Memory B cell (primary cell): ENCODE data around the gene BCR.

Experiments used
- ATAC-seq: fragments of 150-1000 bp; cut with Tn5 transposase; 2 replicates; pipeline ENCODE4 v1.10.0; 2021; ENCODE audit warnings: low read depth, mild to moderate bottlenecking, moderate library complexity
- DNase-seq, 2 donors: peaks; one replicate each; pipeline ENCODE4 v3.0.0; 2022; ENCODE audit warnings: low spot score in 2 of 2
- H3K27ac Mint-ChIP-seq: one replicate; pipeline ENCODE4 v1.8.0; 2022; ENCODE audit warnings: mild to moderate bottlenecking, moderate library complexity, mixed read lengths
- H3K27me3 Mint-ChIP-seq: one replicate; pipeline ENCODE4 v1.8.0; 2022; ENCODE audit warnings: mixed read lengths
- H3K36me3 Mint-ChIP-seq: one replicate; pipeline ENCODE4 v1.8.0; 2022; ENCODE audit warnings: mild to moderate bottlenecking, mixed read lengths
- H3K4me1 Mint-ChIP-seq: one replicate; pipeline ENCODE4 v1.8.0; 2022; ENCODE audit warnings: mixed read lengths
- H3K4me3 Mint-ChIP-seq: one replicate; pipeline ENCODE4 v1.8.0; 2022; ENCODE audit warnings: mild to moderate bottlenecking, moderate library complexity, mixed read lengths
- H3K9me3 Mint-ChIP-seq: one replicate; pipeline ENCODE4 v1.8.0; 2022; ENCODE audit warnings: mixed read lengths

BCR gene

DNA sequence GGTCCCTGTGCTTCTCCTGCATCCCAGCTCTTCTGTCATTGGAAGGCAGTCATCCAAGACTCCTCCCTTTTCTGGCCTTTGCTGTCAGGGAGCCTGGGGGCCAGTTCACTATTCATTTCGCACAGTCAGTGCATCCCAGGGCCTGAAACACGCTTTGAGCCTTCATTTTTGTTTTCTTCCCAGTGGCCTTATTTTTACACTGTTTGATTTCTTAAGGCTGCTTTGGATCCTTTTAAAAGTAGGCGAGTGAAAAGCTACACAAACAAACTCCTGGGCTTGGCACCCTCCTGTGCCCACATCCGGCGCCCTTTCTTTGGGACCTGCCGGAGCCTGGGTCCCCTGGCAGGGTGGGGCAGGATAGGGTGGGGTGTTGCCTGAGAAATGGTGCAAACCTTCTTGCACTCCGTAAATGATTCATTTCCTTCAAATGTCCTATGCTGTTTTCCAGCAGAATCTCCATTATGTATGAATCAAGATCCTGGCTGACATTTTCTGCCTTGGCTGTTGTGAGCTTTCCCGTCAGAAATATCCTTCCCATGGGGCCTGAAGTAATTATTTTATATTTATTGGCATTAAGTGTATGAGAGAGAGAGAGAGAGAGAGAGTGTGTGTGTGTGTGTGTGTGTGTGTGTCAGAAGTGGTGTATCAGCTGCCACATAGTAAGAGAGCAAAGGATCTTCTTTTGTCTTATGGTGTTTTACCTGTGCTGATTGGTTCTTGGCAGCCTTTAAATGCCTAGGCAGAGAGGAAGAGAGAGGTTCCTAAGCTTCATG lies 45.6 kb downstream of the BCR start:
- Mint-ChIP-seq H3K4me3 (no peak overlapping the region), H3K27me3 (no peaks in the 10 kb centered on the region), H3K9me3 (peaks cover 12% of the 10 kb centered on the region), H3K36me3 (peaks cover 21% of the 10 kb centered on the region), H3K4me1 (peaks cover 17% of the 10 kb centered on the region), H3K27ac (no peak overlapping the region)
- ATAC-seq (no peak), DNase-seq (no peak)

DNA sequence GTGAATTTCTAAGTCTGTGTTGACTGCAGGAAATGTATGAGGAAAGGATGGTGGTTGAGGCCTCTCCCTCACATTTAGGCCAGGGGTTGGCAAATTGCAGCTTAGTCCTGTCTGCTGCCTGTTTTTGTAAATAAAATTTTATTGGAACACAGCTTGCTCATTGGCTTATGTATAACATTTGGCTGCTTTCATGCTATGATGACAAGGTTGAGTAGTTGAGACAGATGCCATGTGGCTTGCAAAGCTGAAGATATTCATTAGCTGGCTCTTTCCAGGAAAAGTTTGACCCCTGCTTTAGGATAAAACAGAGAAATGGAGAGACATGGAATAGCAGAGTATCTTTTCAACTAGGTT lies 46.2 kb downstream of the BCR start:
- ATAC-seq (no peak), DNase-seq (no peak)
- Mint-ChIP-seq H3K4me3 (no peak overlapping the region), H3K9me3 (peaks cover 12% of the 10 kb centered on the region), H3K36me3 (peaks cover 21% of the 10 kb centered on the region), H3K27ac (no peak overlapping the region), H3K27me3 (no peaks in the 10 kb centered on the region), H3K4me1 (peaks cover 15% of the 10 kb centered on the region)

GRCh38 chr22:23227380-23227779 lies 47.1 kb downstream of the BCR start:
- Mint-ChIP-seq H3K4me1 (peaks cover 11% of the 10 kb centered on the region), H3K27ac (no peak overlapping the region), H3K36me3 (peaks cover 21% of the 10 kb centered on the region), H3K27me3 (no peaks in the 10 kb centered on the region), H3K9me3 (peaks cover 12% of the 10 kb centered on the region), H3K4me3 (no peak overlapping the region)
- ATAC-seq, result no peak
- DNase-seq, result no peak

GRCh38 chr22:23228503-23228902 lies 48.2 kb downstream of the BCR start:
- Mint-ChIP-seq H3K27me3 (no peaks in the 10 kb centered on the region), H3K4me3 (no peak overlapping the region), H3K36me3 (peaks cover 21% of the 10 kb centered on the region), H3K27ac (no peak overlapping the region), H3K4me1 (peaks cover 9% of the 10 kb centered on the region), H3K9me3 (peaks cover 12% of the 10 kb centered on the region)
- ATAC-seq (no peak), DNase-seq (no peak)

DNA sequence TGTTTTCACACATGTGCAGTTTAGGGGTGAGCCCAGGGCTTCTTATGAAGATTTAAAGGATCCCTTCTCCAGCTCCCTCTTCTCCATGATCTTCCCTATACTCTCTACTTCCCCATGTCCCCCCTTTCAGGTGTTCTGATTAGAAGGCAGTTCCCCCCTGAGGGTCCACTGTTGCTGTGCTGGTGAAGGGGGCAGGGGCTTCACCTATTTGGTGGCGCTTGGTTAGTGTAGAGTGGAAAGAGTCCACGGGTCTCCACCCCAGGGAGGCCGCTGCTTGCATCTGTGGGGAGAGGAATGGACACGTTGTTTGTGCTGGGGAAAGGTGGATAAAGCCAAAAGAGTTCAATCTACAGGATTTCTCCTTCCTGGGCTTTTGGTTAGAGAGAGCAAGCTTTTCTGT lies 49.3 kb downstream of the BCR start:
- peaks cover 24% of the 10 kb centered on the region for H3K36me3 Mint-ChIP-seq
- no peak for DNase-seq
- H3K27ac Mint-ChIP-seq, result no peak overlapping the region
- H3K4me3 Mint-ChIP-seq, result no peak overlapping the region
- ATAC-seq, result no peak
- peaks cover 10% of the 10 kb centered on the region for H3K4me1 Mint-ChIP-seq
- H3K9me3 Mint-ChIP-seq, result peaks cover 12% of the 10 kb centered on the region
- no peaks in the 10 kb centered on the region for H3K27me3 Mint-ChIP-seq

DNA sequence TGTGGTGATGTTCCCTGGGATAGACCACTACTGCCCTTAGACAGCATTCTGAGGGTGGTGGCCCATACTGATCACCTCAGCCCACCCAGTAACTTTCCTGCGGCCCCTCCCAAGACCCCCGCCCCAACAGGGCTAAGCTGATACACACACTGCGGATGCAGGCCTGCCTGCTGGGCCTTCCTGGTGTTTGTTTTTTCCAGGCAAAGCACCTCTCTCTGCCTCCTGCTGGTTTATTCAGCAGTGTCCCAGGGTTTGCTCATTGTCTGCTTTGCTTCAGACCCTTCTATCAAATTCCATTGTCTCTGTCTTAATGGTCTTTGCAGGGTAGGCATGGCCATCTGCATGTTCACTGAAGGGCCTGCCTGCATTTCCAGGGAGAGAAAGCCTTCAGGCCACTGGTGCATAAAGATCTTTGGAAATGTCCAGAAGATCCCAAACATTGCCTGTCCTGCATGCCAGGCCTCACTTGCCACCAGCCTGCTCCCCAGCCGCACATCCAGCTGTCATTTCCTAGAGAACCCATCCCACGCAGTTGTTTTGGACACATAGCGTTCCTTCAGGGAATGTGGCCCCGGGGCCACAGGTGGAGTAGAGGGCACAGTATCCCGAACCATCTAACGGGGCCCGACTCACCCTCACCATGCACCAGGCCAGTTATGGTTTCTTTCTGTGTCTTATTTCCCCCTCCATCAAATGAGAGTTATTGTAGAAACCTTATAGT lies 50.2 kb downstream of the BCR start:
- no peak overlapping the region for H3K27ac Mint-ChIP-seq
- H3K36me3 Mint-ChIP-seq, result peaks cover 27% of the 10 kb centered on the region
- H3K9me3 Mint-ChIP-seq, result peaks cover 12% of the 10 kb centered on the region
- H3K4me3 Mint-ChIP-seq, result no peak overlapping the region
- H3K4me1 Mint-ChIP-seq, result peaks cover 10% of the 10 kb centered on the region
- ATAC-seq (no peak), DNase-seq (no peak)
- no peaks in the 10 kb centered on the region for H3K27me3 Mint-ChIP-seq

- Mint-ChIP-seq H3K4me3 (no peak overlapping the region), H3K9me3 (peaks cover 12% of the 10 kb centered on the region), H3K36me3 (peaks cover 27% of the 10 kb centered on the region), H3K27ac (no peak overlapping the region), H3K4me1 (peaks cover 7% of the 10 kb centered on the region), H3K27me3 (no peaks in the 10 kb centered on the region)
- ATAC-seq (no peak), DNase-seq (no peak)
Observed at GRCh38 chr22:23231471-23232093, 51.3 kb downstream of the BCR start.

DNA sequence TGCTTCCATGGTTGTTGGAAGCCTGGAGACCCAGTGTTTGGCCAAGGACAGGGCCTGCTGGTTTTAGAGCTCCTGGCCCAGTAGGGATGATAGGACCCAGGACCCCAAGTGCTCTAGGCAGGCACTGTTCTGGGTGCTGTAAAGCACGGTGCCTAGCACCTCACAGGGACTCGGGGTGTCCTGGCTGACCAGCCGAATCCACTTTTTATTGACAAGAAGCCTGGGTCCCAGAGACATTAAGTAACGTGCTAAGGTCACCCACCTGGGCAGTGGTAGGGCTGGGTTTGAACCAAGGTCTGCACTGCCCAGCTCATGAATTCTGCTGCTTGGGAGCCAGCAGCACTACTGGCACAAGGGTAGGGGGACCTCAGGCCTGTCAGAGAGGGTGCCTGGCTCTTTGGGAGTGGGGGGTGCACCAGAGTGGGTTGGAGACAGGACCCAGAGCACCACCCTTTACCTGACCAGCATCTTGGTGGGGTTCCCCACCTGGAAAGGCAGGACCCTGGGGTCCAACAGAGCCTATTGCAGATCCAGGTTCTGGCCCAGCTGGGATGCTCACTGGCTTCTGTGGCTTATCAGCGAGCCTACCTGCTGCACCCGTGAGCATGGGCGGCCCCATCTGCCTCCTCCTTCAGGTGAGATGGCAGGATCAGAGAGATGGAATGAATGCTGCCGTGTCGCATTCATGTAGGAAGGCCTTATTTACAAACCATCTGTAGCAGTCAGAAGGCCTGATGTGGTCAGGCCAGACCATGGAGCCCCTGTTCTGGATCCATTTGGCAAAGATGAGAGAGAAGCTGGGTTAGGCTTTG lies 52.0 kb downstream of the BCR start:
- Mint-ChIP-seq H3K4me3 (no peak overlapping the region), H3K4me1 (peaks cover 6% of the 10 kb centered on the region), H3K27me3 (no peaks in the 10 kb centered on the region), H3K27ac (no peak overlapping the region), H3K9me3 (peaks cover 11% of the 10 kb centered on the region), H3K36me3 (peaks cover 25% of the 10 kb centered on the region)
- DNase-seq, result no peak
- ATAC-seq, result no peak

DNA sequence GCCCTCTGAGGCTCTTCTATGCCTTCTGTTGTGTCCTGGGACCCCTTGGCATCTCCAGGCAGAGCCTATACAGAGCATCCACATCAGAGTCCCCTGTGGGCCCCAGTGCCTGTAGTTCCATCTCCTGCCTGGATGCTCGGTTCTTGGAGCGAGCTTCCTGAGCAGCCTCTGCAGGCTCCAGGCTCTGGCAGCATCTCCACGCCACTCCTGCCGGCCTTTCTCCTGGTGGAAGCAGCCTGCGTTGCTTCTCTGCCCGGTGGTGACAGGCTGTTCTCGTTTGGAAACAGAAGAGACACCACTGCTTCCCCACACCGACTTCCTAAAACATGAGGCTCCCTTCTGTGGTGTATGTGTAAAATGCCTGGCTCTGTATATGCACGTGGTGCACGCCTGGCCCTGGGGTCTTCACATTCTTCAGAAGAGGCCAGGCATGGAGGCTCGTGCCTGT lies 52.8 kb downstream of the BCR start:
- ATAC-seq, result no peak
- Mint-ChIP-seq H3K27me3 (no peaks in the 10 kb centered on the region), H3K36me3 (peaks cover 21% of the 10 kb centered on the region), H3K4me3 (no peak overlapping the region), H3K9me3 (peaks cover 8% of the 10 kb centered on the region), H3K4me1 (peaks cover 8% of the 10 kb centered on the region), H3K27ac (no peak overlapping the region)
- no peak for DNase-seq

DNA sequence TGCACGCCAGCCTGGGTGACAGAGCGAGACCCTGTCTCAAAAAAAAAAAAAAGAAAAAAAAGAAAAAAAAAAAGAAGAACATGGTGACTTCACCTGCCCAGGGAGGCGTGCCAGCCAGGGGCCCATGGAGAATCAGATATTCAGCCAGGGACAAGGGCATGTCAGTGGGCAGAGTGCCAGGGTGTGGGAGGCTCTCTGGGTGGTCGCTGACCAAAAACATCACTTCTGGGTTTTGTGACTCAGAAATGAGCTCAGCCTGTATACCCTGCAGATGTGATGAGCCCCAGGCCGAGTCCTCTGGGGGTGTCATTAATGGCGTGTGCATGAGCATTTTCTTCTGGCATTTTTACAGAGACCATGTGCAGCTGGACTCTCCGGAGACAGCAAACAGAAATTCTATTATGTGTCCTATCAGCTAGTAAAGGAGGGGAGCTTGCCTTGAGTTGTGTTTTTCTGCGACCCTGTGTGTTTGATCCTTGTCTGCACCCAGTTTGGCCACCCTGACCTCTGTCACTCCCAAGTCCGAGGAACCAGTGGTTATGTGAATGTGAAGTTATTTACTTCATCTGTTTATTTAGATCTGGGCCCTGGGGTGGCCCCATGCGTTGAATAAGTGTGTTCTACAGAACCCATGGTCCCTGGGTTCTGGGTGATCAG lies 53.6 kb downstream of the BCR start:
- ATAC-seq, result no peak
- no peak for DNase-seq
- no peak overlapping the region for H3K4me3 Mint-ChIP-seq
- peaks cover 3% of the 10 kb centered on the region for H3K9me3 Mint-ChIP-seq
- peaks cover 17% of the 10 kb centered on the region for H3K36me3 Mint-ChIP-seq
- no peak overlapping the region for H3K27ac Mint-ChIP-seq
- H3K4me1 Mint-ChIP-seq, result peaks cover 8% of the 10 kb centered on the region
- no peaks in the 10 kb centered on the region for H3K27me3 Mint-ChIP-seq

- no peak for DNase-seq
- Mint-ChIP-seq H3K36me3 (peaks cover 12% of the 10 kb centered on the region), H3K27me3 (no peaks in the 10 kb centered on the region), H3K4me1 (peaks cover 8% of the 10 kb centered on the region), H3K4me3 (no peak overlapping the region), H3K9me3 (peaks cover 2% of the 10 kb centered on the region), H3K27ac (no peak overlapping the region)
- ATAC-seq, result no peak
Observed at GRCh38 chr22:23234409-23235161, 54.3 kb downstream of the BCR start.

DNA sequence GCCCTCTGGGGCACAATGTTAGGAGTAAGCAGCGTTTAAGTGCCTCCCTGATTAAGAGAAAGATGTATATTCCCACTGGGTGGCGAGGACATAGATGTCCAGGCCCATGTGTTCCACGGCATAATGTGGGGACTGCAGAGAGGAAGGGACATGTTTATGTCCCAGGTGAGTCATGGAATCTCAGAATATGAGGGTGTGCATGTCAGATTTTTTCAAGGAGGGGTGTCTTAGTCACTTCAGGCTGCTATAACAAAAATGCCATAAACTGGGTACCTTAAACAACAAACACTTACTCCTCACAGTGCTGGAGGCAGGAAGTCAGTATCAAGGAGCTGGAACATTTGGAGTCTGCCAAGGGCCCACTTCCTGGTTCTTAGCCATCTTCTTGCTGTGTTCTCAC lies 55.1 kb downstream of the BCR start:
- Mint-ChIP-seq H3K4me1 (peaks cover 8% of the 10 kb centered on the region), H3K4me3 (no peak overlapping the region), H3K27me3 (no peaks in the 10 kb centered on the region), H3K36me3 (peaks cover 8% of the 10 kb centered on the region), H3K9me3 (no peaks in the 10 kb centered on the region), H3K27ac (no peak overlapping the region)
- DNase-seq (no peak), ATAC-seq (no peak)

- H3K36me3 Mint-ChIP-seq, result peaks cover 10% of the 10 kb centered on the region
- H3K27me3 Mint-ChIP-seq, result no peaks in the 10 kb centered on the region
- no peaks in the 10 kb centered on the region for H3K9me3 Mint-ChIP-seq
- H3K27ac Mint-ChIP-seq, result no peak overlapping the region
- H3K4me1 Mint-ChIP-seq, result peaks cover 13% of the 10 kb centered on the region
- no peak overlapping the region for H3K4me3 Mint-ChIP-seq
- DNase-seq, result no peak
- ATAC-seq, result no peak
Observed at GRCh38 chr22:23236026-23236425, 55.7 kb downstream of the BCR start.
